Fibroblast of skin of left biceps (primary cell): ENCODE measurements around the gene IFNGR2.
"Not testable (repeated sequence)": the region's sequence is repeated elsewhere in the genome, so short reads cannot be mapped to it uniquely, and the experiment has no call there.

Experiments
- DNase-seq, 2 experiments: peaks; one replicate each; pipeline ENCODE4 v3.0.0-alpha.2; 2013; ENCODE audit warnings: low read depth in 2 of 2

IFNGR2 gene

DNA sequence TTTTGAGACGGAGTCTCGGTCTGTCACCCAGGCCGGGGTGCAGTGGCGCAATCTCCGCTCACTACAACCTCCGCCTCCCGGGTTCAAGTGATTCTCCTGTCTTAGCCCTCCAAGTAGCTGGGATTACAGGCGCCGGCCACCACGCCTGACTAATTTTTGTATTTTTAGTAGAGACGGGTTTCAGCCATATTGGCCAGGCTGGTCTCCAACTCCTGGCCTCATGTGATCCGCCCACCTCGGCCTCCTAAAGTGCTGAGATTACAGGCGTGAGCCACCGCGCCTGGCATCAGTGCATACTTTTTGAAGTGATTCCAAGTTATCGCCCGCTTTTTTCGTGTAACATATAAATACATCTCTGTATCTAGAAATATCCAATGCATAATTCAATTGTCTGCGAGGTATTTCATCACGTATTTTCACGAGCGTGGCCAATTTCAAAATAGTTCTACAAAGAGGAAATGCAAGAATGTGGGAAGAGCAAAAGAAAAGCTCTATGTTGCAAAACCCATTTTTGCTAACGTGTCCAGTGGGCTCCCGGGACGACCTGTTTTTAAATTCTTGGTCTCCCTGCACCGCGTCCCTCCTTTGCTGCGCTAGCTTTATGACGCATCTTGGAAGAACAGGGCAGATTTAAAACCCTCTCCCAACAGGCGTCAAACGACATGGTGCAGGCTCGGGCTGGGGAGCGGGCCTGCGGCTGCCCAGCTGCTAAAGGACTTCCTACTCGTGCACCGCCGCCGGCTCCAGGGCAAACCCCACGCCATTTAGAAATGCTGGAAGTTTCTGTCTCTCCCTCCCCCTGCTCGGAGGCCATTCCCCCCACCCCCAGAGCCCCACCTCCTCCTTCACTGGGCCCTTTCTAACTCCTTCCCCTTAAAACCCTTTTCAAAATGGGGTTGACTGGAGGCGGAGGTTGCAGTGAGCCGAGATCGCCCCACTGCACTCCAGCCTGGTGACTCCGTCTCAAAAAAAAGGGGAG is 923 bp upstream of the IFNGR2 start:
- peak in 1 of 2 experiments; percentile 42 for DNase-seq

- no peak for DNase-seq
Observed at GRCh38 chr21:33403786-33404585, 773 bp downstream of the IFNGR2 start.

GRCh38 chr21:33406493-33406892 is 3.3 kb downstream of the IFNGR2 start:
- DNase-seq = no peak

- no peak for DNase-seq
Observed at GRCh38 chr21:33411949-33412430, 8.8 kb downstream of the IFNGR2 start.

DNA sequence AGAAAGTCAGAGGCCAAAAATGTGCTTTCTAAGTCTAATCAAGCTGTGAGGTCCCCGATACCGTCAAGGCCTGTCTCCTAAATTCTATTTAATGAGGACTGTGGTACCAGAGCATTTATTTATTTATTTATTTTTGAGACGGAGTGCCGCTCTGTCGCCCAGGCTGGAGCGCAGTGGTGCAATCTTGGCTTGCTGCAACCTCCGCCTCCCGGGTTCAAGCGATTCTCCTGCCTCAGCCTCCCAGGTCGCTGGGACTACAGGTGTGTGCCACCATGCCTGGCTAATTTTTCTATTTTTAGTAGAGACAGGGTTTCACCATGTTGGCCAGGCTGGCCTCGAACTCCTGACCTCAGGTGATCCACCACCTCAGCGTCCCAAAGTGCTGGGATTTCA is 9.2 kb downstream of the IFNGR2 start:
- not testable (repeated sequence) for DNase-seq

GRCh38 chr21:33412832-33413519 is 9.8 kb downstream of the IFNGR2 start:
- no peak for DNase-seq

DNA sequence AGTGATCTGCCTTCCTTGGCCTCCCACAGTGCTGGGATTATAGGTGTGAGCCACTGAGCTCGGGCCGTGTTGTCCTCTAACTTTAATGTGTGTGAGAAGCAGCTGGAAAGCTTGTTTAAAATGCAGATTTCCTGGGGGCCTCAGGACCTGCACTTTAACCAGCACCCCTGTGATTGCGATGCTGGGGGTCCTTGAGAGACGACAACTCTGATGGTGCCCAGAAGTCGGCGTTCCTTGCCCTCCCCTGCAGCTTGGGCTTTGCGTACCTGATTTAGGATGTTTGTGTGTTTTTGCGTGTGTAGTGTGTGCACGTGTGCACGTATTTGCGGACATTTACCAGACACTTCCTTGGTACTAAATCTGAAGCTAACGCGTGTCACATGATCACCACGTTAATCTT is 10.9 kb downstream of the IFNGR2 start:
- no peak for DNase-seq

- no peak for DNase-seq
Observed at GRCh38 chr21:33414926-33415325, 11.7 kb downstream of the IFNGR2 start.

- DNase-seq = no peak
Observed at GRCh38 chr21:33418691-33419090, 15.5 kb downstream of the IFNGR2 start.

GRCh38 chr21:33419538-33420123 is 16.4 kb downstream of the IFNGR2 start:
- no peak for DNase-seq

DNA sequence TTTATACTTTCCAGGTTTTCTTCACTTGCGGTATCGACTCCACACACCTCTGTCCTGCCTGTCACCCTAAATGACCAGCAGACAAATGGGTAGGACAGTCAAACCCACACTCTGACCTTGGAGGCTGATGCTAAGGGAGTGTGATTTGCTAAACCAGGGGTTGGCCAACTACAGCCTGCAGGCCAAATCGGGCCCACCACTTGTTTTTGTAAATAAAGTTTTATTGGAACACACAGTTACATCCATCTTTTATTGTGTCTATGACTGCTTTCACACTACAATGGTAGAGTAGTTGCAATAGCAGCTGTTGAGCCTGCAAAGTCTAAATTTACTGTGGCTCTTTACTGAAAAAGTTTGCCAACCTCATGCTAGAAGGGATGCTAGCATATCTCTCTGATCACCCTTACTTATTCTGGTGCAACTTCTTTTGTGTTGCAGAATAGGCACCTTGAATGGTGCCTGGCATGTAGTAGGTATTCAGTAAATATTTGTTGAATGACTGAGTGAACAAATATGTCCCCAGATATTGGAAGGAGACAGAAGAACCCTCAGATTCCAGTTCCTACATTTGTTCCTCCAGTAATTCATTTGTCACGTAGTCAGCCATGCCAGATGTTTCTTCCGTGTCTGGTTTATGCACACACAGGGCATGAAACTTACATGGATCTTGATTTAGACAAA is 18.6 kb downstream of the IFNGR2 start:
- DNase-seq = no peak

DNA sequence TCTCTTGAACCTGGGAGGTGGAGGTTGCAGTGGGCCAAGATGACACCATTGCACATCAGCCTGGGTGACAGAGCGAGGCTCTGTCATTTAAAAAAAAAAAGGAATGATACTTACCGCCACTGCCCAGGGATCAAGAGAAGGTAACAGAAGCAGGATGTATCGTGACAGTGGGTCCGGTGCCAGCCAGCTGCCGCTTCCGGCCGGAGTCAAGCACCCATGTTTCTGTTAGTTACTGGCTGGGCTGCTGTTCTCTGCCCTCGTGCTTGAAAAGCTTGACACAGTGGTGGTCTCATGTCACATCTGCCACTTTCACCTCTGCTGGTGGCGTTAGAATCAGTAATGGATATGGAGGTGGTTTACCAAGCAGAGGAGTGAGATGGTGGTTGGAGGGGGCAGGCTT is 21.0 kb downstream of the IFNGR2 start:
- no peak for DNase-seq

- DNase-seq = no peak
Observed at GRCh38 chr21:33425825-33426224, 22.6 kb downstream of the IFNGR2 start.

GRCh38 chr21:33427051-33427450 is 23.8 kb downstream of the IFNGR2 start:
- no peak for DNase-seq

DNA sequence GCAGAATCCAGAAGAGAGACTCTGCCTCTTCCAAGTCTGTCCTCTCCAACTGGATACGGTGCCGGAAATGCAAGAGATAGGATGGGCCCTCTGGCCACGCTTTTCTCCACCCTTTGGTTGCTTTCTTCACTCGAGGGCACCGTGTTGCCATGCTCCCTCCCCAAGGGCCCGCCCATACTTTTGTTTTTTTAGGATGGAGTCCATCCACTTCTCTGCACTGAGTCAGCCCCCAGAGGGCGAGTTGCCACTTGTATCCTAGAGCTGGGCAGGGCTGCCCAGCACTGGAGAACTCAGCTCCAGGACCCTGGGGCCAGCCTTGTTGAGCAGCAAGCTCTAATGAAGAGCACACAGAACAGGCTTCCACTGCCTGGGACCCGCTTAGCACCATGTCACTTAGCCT is 25.5 kb downstream of the IFNGR2 start:
- DNase-seq = no peak

DNA sequence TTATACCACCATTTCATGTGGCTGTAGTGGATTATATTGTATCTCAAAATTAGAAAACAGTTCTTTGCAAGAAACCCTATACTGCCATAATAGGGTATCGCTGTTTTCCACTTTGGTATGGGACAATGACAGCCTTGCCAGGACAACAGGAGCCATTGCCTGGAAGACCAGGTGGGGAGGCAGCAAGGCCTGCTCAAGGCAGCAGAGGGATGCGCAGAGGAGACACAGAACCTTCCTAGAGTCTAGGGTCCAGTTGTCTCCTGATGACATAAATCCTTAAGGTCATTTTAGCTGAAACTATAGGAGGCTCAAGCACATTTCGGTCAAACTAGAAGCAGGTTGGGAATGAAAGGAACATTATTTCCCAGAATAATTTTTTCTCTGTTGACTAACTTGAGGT is 27.6 kb downstream of the IFNGR2 start:
- DNase-seq = no peak

- DNase-seq = no peak
Observed at GRCh38 chr21:33432496-33432895, 29.3 kb downstream of the IFNGR2 start.

- DNase-seq = no peak
Observed at GRCh38 chr21:33433001-33433400, 29.8 kb downstream of the IFNGR2 start.

GRCh38 chr21:33433425-33434114 is 30.4 kb downstream of the IFNGR2 start:
- no peak for DNase-seq

DNA sequence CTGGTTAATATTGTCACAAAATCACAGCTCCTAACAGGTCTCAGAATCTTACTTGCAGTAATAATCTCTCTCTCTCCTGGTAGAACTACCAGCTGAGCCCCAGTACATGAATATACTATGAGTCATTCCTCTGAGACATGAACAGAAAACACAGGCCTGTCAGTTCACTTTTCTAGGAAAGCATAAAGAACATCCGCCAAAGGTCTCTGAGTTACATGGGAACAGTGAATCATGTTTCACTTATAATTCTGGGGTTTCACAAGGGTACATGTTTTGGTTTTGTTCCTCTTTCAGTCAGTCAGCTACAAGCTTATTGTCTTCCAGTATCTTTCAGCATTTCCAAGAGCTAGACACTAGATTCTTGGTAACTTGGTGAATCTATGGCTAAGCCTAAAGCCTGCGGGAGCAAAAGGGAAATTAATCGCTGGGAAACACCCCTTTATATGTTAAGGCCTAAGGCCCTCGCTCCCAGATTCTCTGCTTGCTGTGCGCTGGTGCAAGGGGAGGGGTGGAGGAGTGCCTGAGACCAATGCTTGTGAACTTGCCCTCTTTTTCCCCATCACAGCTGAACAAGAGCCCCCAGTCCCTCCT is 31.7 kb downstream of the IFNGR2 start:
- DNase-seq = peak; percentile 62 to 65
